Neural cell (in vitro differentiated cells): ENCODE results near the gene TFEB.

Experiments
- EP300 ChIP-seq: fragments of 450-650 bp; conservative IDR thresholded peaks from 2 replicates; pipeline ENCODE4 v1.6.1; 2014; ENCODE audit warnings: antibody characterized with exemption, mild to moderate bottlenecking, moderate library complexity; ENCODE audit not compliant: poor library complexity, severe bottlenecking
- POLR2AphosphoS5 ChIP-seq: IDR thresholded peaks from 2 replicates; pipeline ENCODE4 v1.6.1; 2012
- TF ChIP-seq, protein P1 (sequence below): fragments of 450-650 bp; IDR thresholded peaks from 2 replicates; pipeline ENCODE4 v1.5.1; 2014; ENCODE audit warnings: antibody characterized with exemption, mild to moderate bottlenecking, moderate library complexity; ENCODE audit not compliant: poor library complexity, severe bottlenecking

DNA sequence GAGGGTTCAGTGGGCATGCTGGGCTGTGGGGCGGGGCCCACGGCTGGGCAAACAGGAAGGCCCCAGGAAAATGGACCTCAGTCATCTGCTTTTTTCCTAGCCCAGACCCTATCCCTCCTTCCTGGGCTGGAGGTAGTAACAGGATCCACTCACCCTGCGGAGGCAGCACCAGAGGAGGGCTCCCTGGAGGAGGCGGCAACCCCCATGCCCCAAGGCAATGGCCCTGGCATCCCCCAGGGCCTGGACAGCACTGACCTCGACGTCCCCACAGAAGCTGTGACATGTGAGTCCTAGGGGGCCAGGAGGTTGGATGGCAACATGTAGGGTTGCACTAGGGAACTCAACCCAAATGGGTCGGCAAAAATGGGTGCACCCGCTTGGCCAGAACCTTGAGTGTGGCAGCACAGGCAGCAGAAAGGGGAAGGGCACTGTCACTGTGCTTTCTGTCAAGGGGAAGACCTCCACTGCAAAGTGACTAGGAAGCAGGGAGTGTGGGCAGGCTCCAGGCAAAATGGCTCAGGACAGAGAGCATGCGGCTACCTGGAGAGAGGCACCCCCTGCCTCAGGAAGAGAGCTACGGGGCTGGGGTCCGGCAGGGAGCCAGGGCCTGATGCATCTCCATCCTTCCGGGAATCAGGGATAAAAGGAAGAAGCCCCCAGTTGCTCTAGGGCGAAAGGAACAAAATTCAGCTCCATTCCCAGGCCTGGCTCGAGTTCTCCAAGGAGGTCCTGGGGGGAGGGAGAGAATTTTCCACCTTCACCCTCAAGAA is 89.2 kb downstream of the TFEB start:
- TF ChIP-seq, protein P1, sequence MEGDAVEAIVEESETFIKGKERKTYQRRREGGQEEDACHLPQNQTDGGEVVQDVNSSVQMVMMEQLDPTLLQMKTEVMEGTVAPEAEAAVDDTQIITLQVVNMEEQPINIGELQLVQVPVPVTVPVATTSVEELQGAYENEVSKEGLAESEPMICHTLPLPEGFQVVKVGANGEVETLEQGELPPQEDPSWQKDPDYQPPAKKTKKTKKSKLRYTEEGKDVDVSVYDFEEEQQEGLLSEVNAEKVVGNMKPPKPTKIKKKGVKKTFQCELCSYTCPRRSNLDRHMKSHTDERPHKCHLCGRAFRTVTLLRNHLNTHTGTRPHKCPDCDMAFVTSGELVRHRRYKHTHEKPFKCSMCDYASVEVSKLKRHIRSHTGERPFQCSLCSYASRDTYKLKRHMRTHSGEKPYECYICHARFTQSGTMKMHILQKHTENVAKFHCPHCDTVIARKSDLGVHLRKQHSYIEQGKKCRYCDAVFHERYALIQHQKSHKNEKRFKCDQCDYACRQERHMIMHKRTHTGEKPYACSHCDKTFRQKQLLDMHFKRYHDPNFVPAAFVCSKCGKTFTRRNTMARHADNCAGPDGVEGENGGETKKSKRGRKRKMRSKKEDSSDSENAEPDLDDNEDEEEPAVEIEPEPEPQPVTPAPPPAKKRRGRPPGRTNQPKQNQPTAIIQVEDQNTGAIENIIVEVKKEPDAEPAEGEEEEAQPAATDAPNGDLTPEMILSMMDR: no peak
- TF ChIP-seq POLR2AphosphoS5: no peak
- TF ChIP-seq EP300: no peak
